GM19372 (cell line): ENCODE measurements around the gene RXFP1.

Experiments
- ATAC-seq: cut with Tn5 transposase; IDR thresholded peaks from one replicate; pipeline ENCODE4 v1.9.1; 2021; ENCODE audit warnings: mild to moderate bottlenecking, low read depth, moderate library complexity; ENCODE audit not compliant: unreplicated experiment

The RXFP1 gene

GRCh38 chr4:158540125-158540907 lies 18.6 kb downstream of the RXFP1 start:
- ATAC-seq = no peak

GRCh38 chr4:158541506-158541905 lies 19.8 kb downstream of the RXFP1 start:
- ATAC-seq = no peak

GRCh38 chr4:158543191-158543590 lies 21.5 kb downstream of the RXFP1 start:
- ATAC-seq = no peak

GRCh38 chr4:158544141-158544540 lies 22.5 kb downstream of the RXFP1 start:
- ATAC-seq = no peak

GRCh38 chr4:158553364-158553763 lies 31.7 kb downstream of the RXFP1 start:
- no peak for ATAC-seq

- ATAC-seq = no peak
Measured at GRCh38 chr4:158560284-158560683, 38.6 kb downstream of the RXFP1 start.

- no peak for ATAC-seq
Measured at GRCh38 chr4:158566860-158567259, 45.2 kb downstream of the RXFP1 start.

GRCh38 chr4:158571736-158572135 lies 50.1 kb downstream of the RXFP1 start:
- ATAC-seq = no peak

- no peak for ATAC-seq
Measured at GRCh38 chr4:158572608-158573007, 50.9 kb downstream of the RXFP1 start.

- ATAC-seq = no peak
Measured at GRCh38 chr4:158578476-158578875, 56.8 kb downstream of the RXFP1 start.

GRCh38 chr4:158580064-158580463 lies 58.4 kb downstream of the RXFP1 start:
- no peak for ATAC-seq

GRCh38 chr4:158581161-158581560 lies 59.5 kb downstream of the RXFP1 start:
- ATAC-seq = no peak

- ATAC-seq = no peak
Measured at GRCh38 chr4:158586881-158587280, 65.2 kb downstream of the RXFP1 start.

GRCh38 chr4:158588285-158588684 lies 66.6 kb downstream of the RXFP1 start:
- no peak for ATAC-seq

GRCh38 chr4:158588777-158589176 lies 67.1 kb downstream of the RXFP1 start:
- no peak for ATAC-seq

- no peak for ATAC-seq
Measured at GRCh38 chr4:158590306-158590705, 68.6 kb downstream of the RXFP1 start.

- no peak for ATAC-seq
Measured at GRCh38 chr4:158590824-158591223, 69.1 kb downstream of the RXFP1 start.

GRCh38 chr4:158597879-158598596 lies 76.4 kb downstream of the RXFP1 start:
- ATAC-seq = no peak

GRCh38 chr4:158599150-158599549 lies 77.5 kb downstream of the RXFP1 start:
- ATAC-seq = no peak

- ATAC-seq = no peak
Measured at GRCh38 chr4:158599765-158600498, 78.2 kb downstream of the RXFP1 start.

- no peak for ATAC-seq
Measured at GRCh38 chr4:158604369-158604768, 82.7 kb downstream of the RXFP1 start.
